ENCODE results near the gene PRTG.
"Not testable (repeated sequence)": the region's sequence is repeated elsewhere in the genome, so short reads cannot be mapped to it uniquely, and the experiment has no call there.

The PRTG gene

GRCh38 chr15:55628369-55628730, 114.6 kb downstream of the PRTG start:
- no peak for DNase-seq (ENCODE audit: low spot score)

- DNase-seq (ENCODE audit: low spot score), result no peak
Observed at GRCh38 chr15:55627730-55628368, 115.1 kb downstream of the PRTG start.

- DNase-seq (ENCODE audit: low spot score), result no peak
Observed at GRCh38 chr15:55619783-55620182, 123.2 kb downstream of the PRTG start.

GRCh38 chr15:55618387-55618786, 124.6 kb downstream of the PRTG start:
- DNase-seq (ENCODE audit: low spot score), result no peak

- no peak for DNase-seq (ENCODE audit: low spot score)
Observed at GRCh38 chr15:55615445-55615844, 127.5 kb downstream of the PRTG start.

GRCh38 chr15:55613727-55614126, 129.2 kb downstream of the PRTG start:
- DNase-seq (ENCODE audit: low spot score), result peak; percentile 40

GRCh38 chr15:55606214-55606613, 136.7 kb downstream of the PRTG start:
- DNase-seq (ENCODE audit: low spot score), result no peak

GRCh38 chr15:55601374-55601773, 141.6 kb downstream of the PRTG start:
- no peak for DNase-seq (ENCODE audit: low spot score)

GRCh38 chr15:55599439-55599838, 143.5 kb downstream of the PRTG start:
- no peak for DNase-seq (ENCODE audit: low spot score)

GRCh38 chr15:55593019-55593418, 149.9 kb downstream of the PRTG start:
- DNase-seq (ENCODE audit: low spot score), result not testable (repeated sequence)

- DNase-seq (ENCODE audit: low spot score), result no peak
Observed at GRCh38 chr15:55590788-55591187, 152.2 kb downstream of the PRTG start.

- DNase-seq (ENCODE audit: low spot score), result no peak
Observed at GRCh38 chr15:55589287-55589686, 153.7 kb downstream of the PRTG start.

- DNase-seq (ENCODE audit: low spot score), result no peak
Observed at GRCh38 chr15:55588815-55589115, 154.2 kb downstream of the PRTG start.

- peak; percentile 89 for DNase-seq (ENCODE audit: low spot score)
Observed at GRCh38 chr15:55588070-55588814, 154.7 kb downstream of the PRTG start, which contains the start of gene PYGO1. PYGO1 (minus strand) TSS chr15:55588345; CDS start chr15:55587883, 462 bp downstream.

GRCh38 chr15:55587321-55588069, 155.5 kb downstream of the PRTG start:
- DNase-seq (ENCODE audit: low spot score), result peak; percentile 79

GRCh38 chr15:55586808-55587207, 156.1 kb downstream of the PRTG start:
- DNase-seq (ENCODE audit: low spot score), result no peak

- no peak for DNase-seq (ENCODE audit: low spot score)
Observed at GRCh38 chr15:55576943-55577342, 166.0 kb downstream of the PRTG start.

GRCh38 chr15:55574096-55574495, 168.9 kb downstream of the PRTG start:
- DNase-seq (ENCODE audit: low spot score), result no peak

- no peak for DNase-seq (ENCODE audit: low spot score)
Observed at GRCh38 chr15:55573224-55573623, 169.7 kb downstream of the PRTG start.

- DNase-seq (ENCODE audit: low spot score), result peak; percentile 53
Observed at GRCh38 chr15:55564347-55565145, 178.4 kb downstream of the PRTG start.

GRCh38 chr15:55562601-55563000, 180.4 kb downstream of the PRTG start:
- DNase-seq (ENCODE audit: low spot score), result no peak
